ENCODE measurements around the gene C1QTNF8.

DNA sequence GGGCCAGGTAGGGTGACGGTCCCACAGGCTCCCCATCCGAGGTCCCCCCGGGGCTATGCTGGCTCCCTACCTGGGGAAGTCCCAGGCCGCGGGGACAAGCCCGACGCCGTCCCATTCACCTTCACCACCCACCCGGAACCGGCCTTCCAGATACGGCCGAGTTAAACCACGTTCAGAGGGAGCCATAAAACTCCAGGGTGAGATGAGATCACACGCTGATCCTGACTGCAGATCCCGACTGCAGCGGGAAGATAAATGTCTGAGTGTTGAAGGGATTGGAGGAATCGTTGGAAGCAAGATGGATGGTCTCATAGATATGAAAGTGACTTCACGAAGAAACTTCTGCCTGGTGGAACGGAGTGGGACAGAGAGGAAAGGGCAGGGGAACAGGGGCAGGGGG, 13.6 kb upstream of the C1QTNF8 start:
- TF ChIP-seq, protein P1, sequence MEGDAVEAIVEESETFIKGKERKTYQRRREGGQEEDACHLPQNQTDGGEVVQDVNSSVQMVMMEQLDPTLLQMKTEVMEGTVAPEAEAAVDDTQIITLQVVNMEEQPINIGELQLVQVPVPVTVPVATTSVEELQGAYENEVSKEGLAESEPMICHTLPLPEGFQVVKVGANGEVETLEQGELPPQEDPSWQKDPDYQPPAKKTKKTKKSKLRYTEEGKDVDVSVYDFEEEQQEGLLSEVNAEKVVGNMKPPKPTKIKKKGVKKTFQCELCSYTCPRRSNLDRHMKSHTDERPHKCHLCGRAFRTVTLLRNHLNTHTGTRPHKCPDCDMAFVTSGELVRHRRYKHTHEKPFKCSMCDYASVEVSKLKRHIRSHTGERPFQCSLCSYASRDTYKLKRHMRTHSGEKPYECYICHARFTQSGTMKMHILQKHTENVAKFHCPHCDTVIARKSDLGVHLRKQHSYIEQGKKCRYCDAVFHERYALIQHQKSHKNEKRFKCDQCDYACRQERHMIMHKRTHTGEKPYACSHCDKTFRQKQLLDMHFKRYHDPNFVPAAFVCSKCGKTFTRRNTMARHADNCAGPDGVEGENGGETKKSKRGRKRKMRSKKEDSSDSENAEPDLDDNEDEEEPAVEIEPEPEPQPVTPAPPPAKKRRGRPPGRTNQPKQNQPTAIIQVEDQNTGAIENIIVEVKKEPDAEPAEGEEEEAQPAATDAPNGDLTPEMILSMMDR (IDR thresholded peaks at IDR 0.05; ENCODE audit: low read length): no peak
- no peak for TF ChIP-seq EZH2 (IDR thresholded peaks at IDR 0.05; ENCODE audit: borderline replicate concordance, low read length)

All from OCI-LY1 (cell line).